Keratinocyte (primary cell): ENCODE measurements around the gene VIPR2. TPM values are rescaled to one million over a fixed set of nuclear protein-coding genes. Genes with fewer than 3 reads are reported as not detected.

Experiments used
- DNase-seq: peaks from one replicate; pipeline ENCODE4 v3.0.0-alpha.2; 2011; ENCODE audit warnings: low read depth, missing footprints, low spot score
- FAIRE-seq: peaks from 2 replicates; lab custom pipeline; 2011; peaks lifted over from hg19 to GRCh38; lab: Jason Lieb, UNC
- H2AFZ ChIP-seq: 2 replicates; pipeline ENCODE4 v1.6.0; 2012; ENCODE audit warnings: low read length, control low read depth, inconsistent platforms; ENCODE audit not compliant: control insufficient read depth
- H3K27ac ChIP-seq: 2 replicates; pipeline ENCODE4 v1.5.1; 2011; ENCODE audit warnings: low read length; ENCODE audit not compliant: control insufficient read depth, insufficient read depth
- H3K27me3 ChIP-seq: 3 replicates; pipeline ENCODE4 v1.6.0; 2011; ENCODE audit warnings: low read length; ENCODE audit not compliant: control insufficient read depth, insufficient read depth; ENCODE audit errors: extremely low read depth
- H3K36me3 ChIP-seq, 2 experiments: 2 replicates in 1 of 2; 3 replicates in 1 of 2; pipeline ENCODE4 v1.5.1; 2011; ENCODE audit warnings: low read length in 2 of 2, mild to moderate bottlenecking in 1 of 2; ENCODE audit not compliant: control insufficient read depth in 2 of 2, insufficient read depth in 2 of 2; ENCODE audit errors: extremely low read depth in 1 of 2
- H3K4me1 ChIP-seq: 3 replicates; pipeline ENCODE4 v1.5.1; 2011; ENCODE audit warnings: low read length; ENCODE audit not compliant: control insufficient read depth, insufficient read depth; ENCODE audit errors: extremely low read depth
- H3K4me2 ChIP-seq: 3 replicates; pipeline ENCODE4 v1.6.0; 2011; ENCODE audit warnings: low read depth, low read length; ENCODE audit not compliant: control insufficient read depth, insufficient read depth; ENCODE audit errors: extremely low read depth
- H3K4me3 ChIP-seq, 3 experiments: fragments of 200-600 bp in 1 of 3; sonication (generic) in 1 of 3; 2 replicates in 2 of 3; 3 replicates in 1 of 3; pipeline ENCODE4 v1.5.1; 2011 to 2016; ENCODE audit warnings: low read length in 3 of 3, mild to moderate bottlenecking in 3 of 3, control low read depth in 2 of 3, inconsistent platforms in 1 of 3, low read depth in 1 of 3, mixed read lengths in 1 of 3, mixed run types in 1 of 3, moderate library complexity in 1 of 3; ENCODE audit not compliant: control insufficient read depth in 2 of 3, insufficient read depth in 2 of 3; ENCODE audit errors: extremely low read depth in 1 of 3
- H3K79me2 ChIP-seq: 2 replicates; pipeline ENCODE4 v1.6.0; 2012; ENCODE audit warnings: low read length; ENCODE audit not compliant: control insufficient read depth, insufficient read depth
- H3K9ac ChIP-seq: 3 replicates; pipeline ENCODE4 v1.6.0; 2011; ENCODE audit warnings: low read length; ENCODE audit not compliant: control insufficient read depth, insufficient read depth; ENCODE audit errors: extremely low read depth
- H3K9me1 ChIP-seq: 3 replicates; pipeline ENCODE4 v1.6.0; 2011; ENCODE audit warnings: low read length; ENCODE audit not compliant: control insufficient read depth, insufficient read depth; ENCODE audit errors: extremely low read depth
- H3K9me3 ChIP-seq: 2 replicates; pipeline ENCODE4 v1.5.1; 2012; ENCODE audit warnings: low read depth, low read length; ENCODE audit not compliant: control insufficient read depth
- H4K20me1 ChIP-seq: 3 replicates; pipeline ENCODE4 v1.6.0; 2011; ENCODE audit warnings: low read length; ENCODE audit not compliant: control insufficient read depth, insufficient read depth; ENCODE audit errors: extremely low read depth
- EZH2 ChIP-seq: IDR thresholded peaks from one replicate; pipeline ENCODE4 v1.6.1; 2012; ENCODE audit warnings: inconsistent platforms, mild to moderate bottlenecking, low read length, moderate library complexity
- dilution Hi-C: fragments of 300-500 bp; cut with MboI; formaldehyde crosslinking; loops from one replicate; pipeline ENCODE4 v1.7.0; 2020; ENCODE audit warnings: low sequenced_read_pairs; ENCODE audit not compliant: extremely low pct_ligation_motif_present
- polyA plus RNA-seq, 5 experiments: library from polyadenylated mRNA; depleted of rRNA in 3 of 5; stranded (reverse) in 3 of 5; stranded (forward) in 1 of 5; unstranded in 1 of 5; fragments of >200 nt; gene quantifications; 1 replicate in 1 of 5; 2 replicates in 3 of 5; 3 replicates in 1 of 5; pipeline versions ENCODE4 v1.2.1 to v1.2.3, GENCODE V29; 2011 to 2012; ENCODE audit warnings: missing spikeins in 2 of 5, low read depth in 1 of 5, low replicate concordance in 1 of 5
- TF ChIP-seq, protein P1 (sequence below), 3 experiments: IDR thresholded peaks in 1 of 3; conservative IDR thresholded peaks in 1 of 3; optimal IDR thresholded peaks in 1 of 3; 2 replicates in 2 of 3; 3 replicates in 1 of 3; pipeline versions ENCODE3 to v1.5.1; 2011; ENCODE audit warnings: low read length in 3 of 3, mild to moderate bottlenecking in 3 of 3, moderate library complexity in 2 of 3, control low read depth in 1 of 3, inconsistent platforms in 1 of 3; ENCODE audit not compliant: insufficient read depth in 2 of 3; ENCODE audit errors: extremely low read depth in 1 of 3

Gene VIPR2
- polyA plus RNA-seq, 1 donor (not counting 4 experiments of a cell fraction or from before 2014, with no cell fraction given) = not detected

- dilution Hi-C loops = no loop called here
- no peak for DNase-seq
- Histone ChIP-seq H3K4me2 (no peak overlapping the region), H3K9ac (no peak overlapping the region), H4K20me1 (no peaks in the 10 kb centered on the region), H3K4me1 (no peaks in the 10 kb centered on the region), H3K36me3 (no peaks in the 10 kb centered on the region), H3K9me1 (no peaks in the 10 kb centered on the region), H3K27me3 (no peaks in the 10 kb centered on the region), H3K4me3 (no peak overlapping the region), H3K27ac (no peak overlapping the region), H3K9me3 (peaks cover 16% of the 10 kb centered on the region), H3K79me2 (no peaks in the 10 kb centered on the region), H2AFZ (no peak overlapping the region)
- FAIRE-seq = no peak
- TF ChIP-seq, protein P1, sequence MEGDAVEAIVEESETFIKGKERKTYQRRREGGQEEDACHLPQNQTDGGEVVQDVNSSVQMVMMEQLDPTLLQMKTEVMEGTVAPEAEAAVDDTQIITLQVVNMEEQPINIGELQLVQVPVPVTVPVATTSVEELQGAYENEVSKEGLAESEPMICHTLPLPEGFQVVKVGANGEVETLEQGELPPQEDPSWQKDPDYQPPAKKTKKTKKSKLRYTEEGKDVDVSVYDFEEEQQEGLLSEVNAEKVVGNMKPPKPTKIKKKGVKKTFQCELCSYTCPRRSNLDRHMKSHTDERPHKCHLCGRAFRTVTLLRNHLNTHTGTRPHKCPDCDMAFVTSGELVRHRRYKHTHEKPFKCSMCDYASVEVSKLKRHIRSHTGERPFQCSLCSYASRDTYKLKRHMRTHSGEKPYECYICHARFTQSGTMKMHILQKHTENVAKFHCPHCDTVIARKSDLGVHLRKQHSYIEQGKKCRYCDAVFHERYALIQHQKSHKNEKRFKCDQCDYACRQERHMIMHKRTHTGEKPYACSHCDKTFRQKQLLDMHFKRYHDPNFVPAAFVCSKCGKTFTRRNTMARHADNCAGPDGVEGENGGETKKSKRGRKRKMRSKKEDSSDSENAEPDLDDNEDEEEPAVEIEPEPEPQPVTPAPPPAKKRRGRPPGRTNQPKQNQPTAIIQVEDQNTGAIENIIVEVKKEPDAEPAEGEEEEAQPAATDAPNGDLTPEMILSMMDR (optimal IDR thresholded peaks at IDR 0.05 in 1 of 3, IDR thresholded peaks at IDR 0.05 in 1 of 3, conservative IDR thresholded peaks at IDR 0.05 in 1 of 3; ENCODE audit: extremely low read depth in 1 of 3, insufficient read depth in 2 of 3, low read length in 3 of 3) = no peak
- TF ChIP-seq EZH2 = no peak
Measured at GRCh38 chr7:159169391-159169790, 24.7 kb upstream of the VIPR2 start.

GRCh38 chr7:159167139-159167538 lies 22.5 kb upstream of the VIPR2 start:
- no peak for TF ChIP-seq EZH2
- TF ChIP-seq, protein P1 (optimal IDR thresholded peaks at IDR 0.05 in 1 of 3, IDR thresholded peaks at IDR 0.05 in 1 of 3, conservative IDR thresholded peaks at IDR 0.05 in 1 of 3; ENCODE audit: extremely low read depth in 1 of 3, insufficient read depth in 2 of 3, low read length in 3 of 3) = no peak
- FAIRE-seq (no peak), DNase-seq (no peak)
- no peak overlapping the region for H2AFZ ChIP-seq
- no peak overlapping the region for H3K9ac ChIP-seq
- no peaks in the 10 kb centered on the region for H3K9me1 ChIP-seq
- H3K9me3 ChIP-seq = peaks cover 16% of the 10 kb centered on the region
- dilution Hi-C loops = no loop called here
- H3K79me2 ChIP-seq = no peaks in the 10 kb centered on the region
- no peaks in the 10 kb centered on the region for H3K4me1 ChIP-seq
- no peak overlapping the region for H3K27ac ChIP-seq
- H3K4me3 ChIP-seq = no peak overlapping the region
- no peak overlapping the region for H3K4me2 ChIP-seq
- no peaks in the 10 kb centered on the region for H3K27me3 ChIP-seq
- H3K36me3 ChIP-seq = no peaks in the 10 kb centered on the region
- no peaks in the 10 kb centered on the region for H4K20me1 ChIP-seq
